ENCODE results near the gene FIG4.
"Not testable (repeated sequence)": the region's sequence is repeated elsewhere in the genome, so short reads cannot be mapped to it uniquely, and the experiment has no call there.

The FIG4 gene

GRCh38 chr6:109864050-109864449 is 173.0 kb downstream of the FIG4 start:
- no peak for DNase-seq
- Histone ChIP-seq H3K27ac (ENCODE audit: insufficient read depth, low read length, poor library complexity, severe bottlenecking) (no peak overlapping the region), H3K27me3 (replicated peaks; ENCODE audit: control insufficient read depth, insufficient read depth, low read length, poor library complexity, severe bottlenecking) (no peaks in the 10 kb centered on the region), H3K9me3 (ENCODE audit: control insufficient read depth, low read length) (no peaks in the 10 kb centered on the region), H3K36me3 (ENCODE audit: control insufficient read depth, insufficient read depth, low read length) (no peaks in the 10 kb centered on the region), H3K4me1 (ENCODE audit: control insufficient read depth, insufficient read depth, low read length, poor library complexity, severe bottlenecking) (no peaks in the 10 kb centered on the region), H3K4me3 (ENCODE audit: insufficient read depth, low read depth, low read length, poor library complexity, severe bottlenecking) (no peak overlapping the region)

- H3K9me3 ChIP-seq (ENCODE audit: control insufficient read depth, low read length) = no peaks in the 10 kb centered on the region
- H3K36me3 ChIP-seq (ENCODE audit: control insufficient read depth, insufficient read depth, low read length) = no peaks in the 10 kb centered on the region
- no peak overlapping the region for H3K4me3 ChIP-seq (ENCODE audit: insufficient read depth, low read depth, low read length, poor library complexity, severe bottlenecking)
- DNase-seq = no peak
- no peaks in the 10 kb centered on the region for H3K4me1 ChIP-seq (ENCODE audit: control insufficient read depth, insufficient read depth, low read length, poor library complexity, severe bottlenecking)
- no peak overlapping the region for H3K27ac ChIP-seq (ENCODE audit: insufficient read depth, low read length, poor library complexity, severe bottlenecking)
- H3K27me3 ChIP-seq (replicated peaks; ENCODE audit: control insufficient read depth, insufficient read depth, low read length, poor library complexity, severe bottlenecking) = no peaks in the 10 kb centered on the region
Observed at GRCh38 chr6:109865968-109866367, 174.9 kb downstream of the FIG4 start.

- Histone ChIP-seq H3K27ac (ENCODE audit: insufficient read depth, low read length, poor library complexity, severe bottlenecking) (no peak overlapping the region), H3K4me3 (ENCODE audit: insufficient read depth, low read depth, low read length, poor library complexity, severe bottlenecking) (no peak overlapping the region), H3K9me3 (ENCODE audit: control insufficient read depth, low read length) (no peaks in the 10 kb centered on the region), H3K27me3 (replicated peaks; ENCODE audit: control insufficient read depth, insufficient read depth, low read length, poor library complexity, severe bottlenecking) (no peaks in the 10 kb centered on the region), H3K36me3 (ENCODE audit: control insufficient read depth, insufficient read depth, low read length) (no peaks in the 10 kb centered on the region), H3K4me1 (ENCODE audit: control insufficient read depth, insufficient read depth, low read length, poor library complexity, severe bottlenecking) (no peaks in the 10 kb centered on the region)
- DNase-seq = no peak
Observed at GRCh38 chr6:109867009-109867969, 176.2 kb downstream of the FIG4 start.

- H3K27ac ChIP-seq (ENCODE audit: insufficient read depth, low read length, poor library complexity, severe bottlenecking) = no peak overlapping the region
- H3K4me1 ChIP-seq (ENCODE audit: control insufficient read depth, insufficient read depth, low read length, poor library complexity, severe bottlenecking) = no peaks in the 10 kb centered on the region
- H3K4me3 ChIP-seq (ENCODE audit: insufficient read depth, low read depth, low read length, poor library complexity, severe bottlenecking) = no peak overlapping the region
- no peaks in the 10 kb centered on the region for H3K27me3 ChIP-seq (replicated peaks; ENCODE audit: control insufficient read depth, insufficient read depth, low read length, poor library complexity, severe bottlenecking)
- H3K9me3 ChIP-seq (ENCODE audit: control insufficient read depth, low read length) = no peaks in the 10 kb centered on the region
- no peaks in the 10 kb centered on the region for H3K36me3 ChIP-seq (ENCODE audit: control insufficient read depth, insufficient read depth, low read length)
- no peak for DNase-seq
Observed at GRCh38 chr6:109867970-109868358, 176.9 kb downstream of the FIG4 start.

- H3K27ac ChIP-seq (ENCODE audit: insufficient read depth, low read length, poor library complexity, severe bottlenecking); H3K4me1 ChIP-seq (ENCODE audit: control insufficient read depth, insufficient read depth, low read length, poor library complexity, severe bottlenecking); H3K36me3 ChIP-seq (ENCODE audit: control insufficient read depth, insufficient read depth, low read length); H3K4me3 ChIP-seq (ENCODE audit: insufficient read depth, low read depth, low read length, poor library complexity, severe bottlenecking); H3K27me3 ChIP-seq (replicated peaks; ENCODE audit: control insufficient read depth, insufficient read depth, low read length, poor library complexity, severe bottlenecking); DNase-seq; H3K9me3 ChIP-seq (ENCODE audit: control insufficient read depth, low read length): not testable (repeated sequence)
Observed at GRCh38 chr6:109869398-109870088, 178.4 kb downstream of the FIG4 start.

- Histone ChIP-seq H3K9me3 (ENCODE audit: control insufficient read depth, low read length) (no peaks in the 10 kb centered on the region), H3K4me1 (ENCODE audit: control insufficient read depth, insufficient read depth, low read length, poor library complexity, severe bottlenecking) (no peaks in the 10 kb centered on the region), H3K27ac (ENCODE audit: insufficient read depth, low read length, poor library complexity, severe bottlenecking) (no peak overlapping the region), H3K4me3 (ENCODE audit: insufficient read depth, low read depth, low read length, poor library complexity, severe bottlenecking) (no peak overlapping the region), H3K36me3 (ENCODE audit: control insufficient read depth, insufficient read depth, low read length) (no peaks in the 10 kb centered on the region), H3K27me3 (replicated peaks; ENCODE audit: control insufficient read depth, insufficient read depth, low read length, poor library complexity, severe bottlenecking) (no peaks in the 10 kb centered on the region)
- no peak for DNase-seq
Observed at GRCh38 chr6:109870089-109870410, 179.0 kb downstream of the FIG4 start.

GRCh38 chr6:109872549-109872948 is 181.5 kb downstream of the FIG4 start:
- no peaks in the 10 kb centered on the region for H3K4me1 ChIP-seq (ENCODE audit: control insufficient read depth, insufficient read depth, low read length, poor library complexity, severe bottlenecking)
- no peaks in the 10 kb centered on the region for H3K9me3 ChIP-seq (ENCODE audit: control insufficient read depth, low read length)
- no peaks in the 10 kb centered on the region for H3K36me3 ChIP-seq (ENCODE audit: control insufficient read depth, insufficient read depth, low read length)
- H3K4me3 ChIP-seq (ENCODE audit: insufficient read depth, low read depth, low read length, poor library complexity, severe bottlenecking) = no peak overlapping the region
- DNase-seq = no peak
- H3K27ac ChIP-seq (ENCODE audit: insufficient read depth, low read length, poor library complexity, severe bottlenecking) = no peak overlapping the region
- H3K27me3 ChIP-seq (replicated peaks; ENCODE audit: control insufficient read depth, insufficient read depth, low read length, poor library complexity, severe bottlenecking) = no peaks in the 10 kb centered on the region

- Histone ChIP-seq H3K9me3 (ENCODE audit: control insufficient read depth, low read length) (no peaks in the 10 kb centered on the region), H3K4me3 (ENCODE audit: insufficient read depth, low read depth, low read length, poor library complexity, severe bottlenecking) (no peak overlapping the region)
- no peak for DNase-seq
Observed at GRCh38 chr6:109872968-109873545, 182.0 kb downstream of the FIG4 start.

GRCh38 chr6:109874086-109874485 is 183.0 kb downstream of the FIG4 start:
- Histone ChIP-seq H3K27ac (ENCODE audit: insufficient read depth, low read length, poor library complexity, severe bottlenecking) (no peak overlapping the region), H3K4me1 (ENCODE audit: control insufficient read depth, insufficient read depth, low read length, poor library complexity, severe bottlenecking) (no peaks in the 10 kb centered on the region), H3K36me3 (ENCODE audit: control insufficient read depth, insufficient read depth, low read length) (no peaks in the 10 kb centered on the region), H3K4me3 (ENCODE audit: insufficient read depth, low read depth, low read length, poor library complexity, severe bottlenecking) (no peak overlapping the region), H3K27me3 (replicated peaks; ENCODE audit: control insufficient read depth, insufficient read depth, low read length, poor library complexity, severe bottlenecking) (no peaks in the 10 kb centered on the region), H3K9me3 (ENCODE audit: control insufficient read depth, low read length) (no peaks in the 10 kb centered on the region)
- DNase-seq = no peak

More at GRCh38 chr6:109872968-109873545, 182.0 kb downstream of the FIG4 start:
- no peak overlapping the region for H3K27ac ChIP-seq (ENCODE audit: insufficient read depth, low read length, poor library complexity, severe bottlenecking)
- H3K36me3 ChIP-seq (ENCODE audit: control insufficient read depth, insufficient read depth, low read length) = no peaks in the 10 kb centered on the region
- H3K27me3 ChIP-seq (replicated peaks; ENCODE audit: control insufficient read depth, insufficient read depth, low read length, poor library complexity, severe bottlenecking) = no peaks in the 10 kb centered on the region
- H3K4me1 ChIP-seq (ENCODE audit: control insufficient read depth, insufficient read depth, low read length, poor library complexity, severe bottlenecking) = no peaks in the 10 kb centered on the region

- H3K9me3 ChIP-seq (ENCODE audit: control insufficient read depth, low read length) = no peaks in the 10 kb centered on the region
- H3K36me3 ChIP-seq (ENCODE audit: control insufficient read depth, insufficient read depth, low read length) = no peaks in the 10 kb centered on the region
- no peak overlapping the region for H3K27ac ChIP-seq (ENCODE audit: insufficient read depth, low read length, poor library complexity, severe bottlenecking)
- no peak overlapping the region for H3K4me3 ChIP-seq (ENCODE audit: insufficient read depth, low read depth, low read length, poor library complexity, severe bottlenecking)
- H3K27me3 ChIP-seq (replicated peaks; ENCODE audit: control insufficient read depth, insufficient read depth, low read length, poor library complexity, severe bottlenecking) = no peaks in the 10 kb centered on the region
- DNase-seq = no peak
- no peaks in the 10 kb centered on the region for H3K4me1 ChIP-seq (ENCODE audit: control insufficient read depth, insufficient read depth, low read length, poor library complexity, severe bottlenecking)
Observed at GRCh38 chr6:109874621-109875020, 183.5 kb downstream of the FIG4 start.
